ENCODE data around the gene BMF. TPM values are rescaled to one million over a fixed set of nuclear protein-coding genes. Genes with fewer than 3 reads are reported as not detected.
"Not testable (repeated sequence)": the region's sequence is repeated elsewhere in the genome, so short reads cannot be mapped to it uniquely, and the experiment has no call there.

BMF gene
- total and polyA plus RNA-seq, 11 donors: 1.2 to 12.9 (median 3.4) TPM

- DNase-seq (no peak), ATAC-seq (no peak)
- 86 to 90% (median 89%) methylated on average over 19 of the region's 19 CpGs for WGBS, 4 donors
- TF ChIP-seq POLR2A (IDR thresholded peaks at IDR 0.05) (no peak), CTCF (IDR thresholded peaks at IDR 0.05) (no peak)
- Histone ChIP-seq H3K36me3 (no peaks in the 10 kb centered on the region), H3K27ac (no peak overlapping the region), H3K4me1 (no peaks in the 10 kb centered on the region), H3K9me3 (no peaks in the 10 kb centered on the region), H3K27me3 (peaks cover 0 to 24% (median 0%) of the 10 kb centered on the region in 9 donors), H3K4me3 (no peak overlapping the region)
- intact Hi-C loops (cut with DNase I): no loop called here
Observed at GRCh38 chr15:40130799-40131502, 22.3 kb upstream of the BMF start.

GRCh38 chr15:40130118-40130517, 21.4 kb upstream of the BMF start:
- WGBS, 4 donors: 81 to 89% (median 83%) methylated on average over 5 of the region's 5 CpGs
- TF ChIP-seq CTCF (IDR thresholded peaks at IDR 0.05) (no peak), POLR2A (IDR thresholded peaks at IDR 0.05) (no peak)

GRCh38 chr15:40128766-40129660, 20.3 kb upstream of the BMF start:
- ATAC-seq: no peak
- Histone ChIP-seq H3K36me3 (no peaks in the 10 kb centered on the region), H3K27ac (no peak overlapping the region), H3K27me3 (peaks cover 0 to 24% (median 0%) of the 10 kb centered on the region in 9 donors), H3K4me3 (no peak overlapping the region), H3K4me1 (no peaks in the 10 kb centered on the region), H3K9me3 (no peaks in the 10 kb centered on the region)
- TF ChIP-seq CTCF (IDR thresholded peaks at IDR 0.05): no peak
- TF ChIP-seq POLR2A (IDR thresholded peaks at IDR 0.05): no peak
- DNase-seq: no peak
- WGBS, 4 donors: 76 to 87% (median 80%) methylated on average over 27 of the region's 27 CpGs
- intact Hi-C loops (cut with DNase I): no loop called here

More at GRCh38 chr15:40130118-40130517, 21.4 kb upstream of the BMF start:
- intact Hi-C loops (cut with DNase I): no loop called here
- ATAC-seq (no peak), DNase-seq (no peak)
- H3K4me3 ChIP-seq: no peak overlapping the region
- H3K27me3 ChIP-seq: peaks cover 0 to 24% (median 0%) of the 10 kb centered on the region in 9 donors
- H3K36me3 ChIP-seq: no peaks in the 10 kb centered on the region
- H3K4me1 ChIP-seq: no peaks in the 10 kb centered on the region
- no peak overlapping the region for H3K27ac ChIP-seq
- H3K9me3 ChIP-seq: no peaks in the 10 kb centered on the region

- H3K4me3 ChIP-seq: no peak overlapping the region
- WGBS, 4 donors: 92 to 95% (median 93%) methylated on average over 7 of the region's 7 CpGs
- DNase-seq: no peak
Observed at GRCh38 chr15:40125950-40126349, 17.3 kb upstream of the BMF start.

GRCh38 chr15:40124807-40125285, 16.2 kb upstream of the BMF start:
- H3K4me1 ChIP-seq; H3K27ac ChIP-seq; H3K9me3 ChIP-seq; ATAC-seq; H3K4me3 ChIP-seq; DNase-seq; H3K36me3 ChIP-seq; intact Hi-C loops (cut with DNase I): not testable (repeated sequence)
- 65 to 74% (median 70%) methylated on average over 4 to 5 of the region's 5 CpGs for WGBS, 4 donors
- peaks cover 0 to 15% (median 0%) of the 10 kb centered on the region in 9 donors for H3K27me3 ChIP-seq

More at GRCh38 chr15:40125950-40126349, 17.3 kb upstream of the BMF start:
- intact Hi-C loops (cut with DNase I): no loop called here
- no peaks in the 10 kb centered on the region for H3K36me3 ChIP-seq
- H3K9me3 ChIP-seq: no peaks in the 10 kb centered on the region
- peaks cover 0 to 19% (median 0%) of the 10 kb centered on the region in 9 donors for H3K27me3 ChIP-seq
- no peak for ATAC-seq
- TF ChIP-seq POLR2A (IDR thresholded peaks at IDR 0.05): no peak
- no peak for TF ChIP-seq CTCF (IDR thresholded peaks at IDR 0.05)
- no peak overlapping the region for H3K27ac ChIP-seq
- peaks cover 0 to 9% (median 0%) of the 10 kb centered on the region in 12 donors for H3K4me1 ChIP-seq

GRCh38 chr15:40124333-40124732, 15.7 kb upstream of the BMF start:
- H3K4me1 ChIP-seq; DNase-seq; H3K36me3 ChIP-seq; intact Hi-C loops (cut with DNase I); H3K4me3 ChIP-seq; H3K9me3 ChIP-seq; H3K27ac ChIP-seq; ATAC-seq: not testable (repeated sequence)
- WGBS, 4 donors: 78 to 89% (median 86%) methylated on average over 2 to 3 of the region's 3 CpGs
- H3K27me3 ChIP-seq: peaks cover 0 to 11% (median 0%) of the 10 kb centered on the region in 9 donors
